ENCODE results near the gene SPEM1. TPM values are rescaled to one million over a fixed set of nuclear protein-coding genes. Genes with fewer than 3 reads are reported as not detected.

The SPEM1 gene
- total and polyA plus RNA-seq, 7 donors = 0.06 TPM; not detected in 6

Other genes with a start within 250 kb of the SPEM1 start
Only the 30 nearest of the 39 such genes appear.
- gene GABARAP, start 177.9 kb upstream of the SPEM1 start, total RNA-seq = 100 to 1,000 TPM; 447 to 492 (median 481) TPM
- gene GABARAP, start 177.9 kb upstream of the SPEM1 start, polyA plus RNA-seq = 100 to 1,000 TPM; 344 to 569 (median 510) TPM
- 100 to 1,000 TPM; 208 to 332 (median 254) TPM for gene CTDNEP1, start 168.6 kb upstream of the SPEM1 start, total RNA-seq
- 100 to 1,000 TPM; 171 to 281 (median 196) TPM for gene CTDNEP1, start 168.6 kb upstream of the SPEM1 start, polyA plus RNA-seq
- 10 to 100 TPM; 55.7 to 87.0 (median 74.8) TPM for gene ELP5, start 168.1 kb upstream of the SPEM1 start, total RNA-seq
- 100 to 1,000 TPM in 1 of 3 donors, 10 to 100 TPM in 2; 50.4 to 104 (median 86.0) TPM for gene ELP5, start 168.1 kb upstream of the SPEM1 start, polyA plus RNA-seq
- 1 to 10 TPM in 2 of 4 donors, under 1 TPM in 1, not detected in 1; 0.57 to 1.0 (median 1.0) TPM for gene CLDN7, start 157.8 kb upstream of the SPEM1 start, total RNA-seq
- gene CLDN7, start 157.8 kb upstream of the SPEM1 start, polyA plus RNA-seq = 1 to 10 TPM in 1 of 3 donors, under 1 TPM in 2; 0.48 to 1.1 (median 0.83) TPM
- 100 to 1,000 TPM in 3 of 4 donors, 10 to 100 TPM in 1; 50.9 to 257 (median 139) TPM for gene SLC2A4, start 138.6 kb upstream of the SPEM1 start, total RNA-seq
- 100 to 1,000 TPM in 1 of 3 donors, 10 to 100 TPM in 2; 19.4 to 127 (median 33.8) TPM for gene SLC2A4, start 138.6 kb upstream of the SPEM1 start, polyA plus RNA-seq
- 1 to 10 TPM in 1 of 4 donors, under 1 TPM in 3; 0.37 to 1.0 (median 0.75) TPM for gene YBX2, start 125.7 kb upstream of the SPEM1 start, total RNA-seq
- 1 to 10 TPM in 1 of 3 donors, under 1 TPM in 2; 0.14 to 1.8 (median 0.21) TPM for gene YBX2, start 125.7 kb upstream of the SPEM1 start, polyA plus RNA-seq
- 100 to 1,000 TPM; 293 to 730 (median 567) TPM for gene EIF5A, start 112.7 kb upstream of the SPEM1 start, total RNA-seq
- 1,000 to 10,000 TPM in 1 of 3 donors, 100 to 1,000 TPM in 2; 468 to 1,107 (median 518) TPM for gene EIF5A, start 112.7 kb upstream of the SPEM1 start, polyA plus RNA-seq
- gene GPS2, start 105.0 kb upstream of the SPEM1 start, total RNA-seq = 100 to 1,000 TPM in 1 of 4 donors, 10 to 100 TPM in 3; 71.8 to 101 (median 82.5) TPM
- 100 to 1,000 TPM; 139 to 197 (median 146) TPM for gene GPS2, start 105.0 kb upstream of the SPEM1 start, polyA plus RNA-seq
- 10 to 100 TPM; 24.0 to 53.8 (median 32.6) TPM for gene NEURL4, start 91.0 kb upstream of the SPEM1 start, total RNA-seq
- gene NEURL4, start 91.0 kb upstream of the SPEM1 start, polyA plus RNA-seq = 10 to 100 TPM; 20.7 to 38.7 (median 22.9) TPM
- gene ACAP1, start 83.8 kb upstream of the SPEM1 start, total RNA-seq = 10 to 100 TPM; 12.2 to 20.7 (median 15.7) TPM
- 10 to 100 TPM in 1 of 3 donors, 1 to 10 TPM in 2; 1.9 to 11.9 (median 2.4) TPM for gene ACAP1, start 83.8 kb upstream of the SPEM1 start, polyA plus RNA-seq
- gene KCTD11, start 68.2 kb upstream of the SPEM1 start, total RNA-seq = 1 to 10 TPM; 4.5 to 5.2 (median 5.1) TPM
- gene KCTD11, start 68.2 kb upstream of the SPEM1 start, polyA plus RNA-seq = 10 to 100 TPM in 1 of 3 donors, 1 to 10 TPM in 2; 2.9 to 13.2 (median 9.9) TPM
- not detected for gene TMEM95, start 65.2 kb upstream of the SPEM1 start, total RNA-seq
- gene TMEM95, start 65.2 kb upstream of the SPEM1 start, polyA plus RNA-seq = not detected
- under 1 TPM; 0.56 to 0.86 (median 0.78) TPM for gene TNK1, start 39.2 kb upstream of the SPEM1 start, total RNA-seq
- 1 to 10 TPM in 1 of 3 donors, under 1 TPM in 2; 0.57 to 1.7 (median 0.98) TPM for gene TNK1, start 39.2 kb upstream of the SPEM1 start, polyA plus RNA-seq
- 10 to 100 TPM; 13.9 to 16.2 (median 15.1) TPM for gene PLSCR3, start 25.8 kb upstream of the SPEM1 start, total RNA-seq
- gene PLSCR3, start 25.8 kb upstream of the SPEM1 start, polyA plus RNA-seq = 10 to 100 TPM; 16.6 to 20.5 (median 18.7) TPM
- 10 to 100 TPM; 47.1 to 80.4 (median 53.5) TPM for gene TMEM256, start 16.2 kb upstream of the SPEM1 start, total RNA-seq
- 10 to 100 TPM; 62.4 to 75.4 (median 69.7) TPM for gene TMEM256, start 16.2 kb upstream of the SPEM1 start, polyA plus RNA-seq
- gene NLGN2, start 12.5 kb upstream of the SPEM1 start, total RNA-seq = 10 to 100 TPM in 1 of 4 donors, 1 to 10 TPM in 3; 6.5 to 11.5 (median 7.4) TPM
- gene NLGN2, start 12.5 kb upstream of the SPEM1 start, polyA plus RNA-seq = 1 to 10 TPM; 2.8 to 3.1 (median 2.9) TPM
- not detected for gene SPEM2, start 5.3 kb downstream of the SPEM1 start, total RNA-seq
- under 1 TPM in 1 of 3 donors, not detected in 2; 0.03 TPM for gene SPEM2, start 5.3 kb downstream of the SPEM1 start, polyA plus RNA-seq
- gene SPEM3, start 8.5 kb downstream of the SPEM1 start, total RNA-seq = not detected
- gene SPEM3, start 8.5 kb downstream of the SPEM1 start, polyA plus RNA-seq = under 1 TPM in 1 of 3 donors, not detected in 2; 0.01 TPM
- gene TMEM102, start 15.1 kb downstream of the SPEM1 start, total RNA-seq = under 1 TPM; 0.41 to 0.95 (median 0.68) TPM
- gene TMEM102, start 15.1 kb downstream of the SPEM1 start, polyA plus RNA-seq = 1 to 10 TPM in 2 of 3 donors, under 1 TPM in 1; 0.84 to 3.2 (median 1.7) TPM
- gene FGF11, start 19.2 kb downstream of the SPEM1 start, total RNA-seq = 10 to 100 TPM in 3 of 4 donors, 1 to 10 TPM in 1; 2.7 to 21.1 (median 10.1) TPM
- 1 to 10 TPM; 2.0 to 4.4 (median 3.7) TPM for gene FGF11, start 19.2 kb downstream of the SPEM1 start, polyA plus RNA-seq
- 100 to 1,000 TPM; 107 to 190 (median 147) TPM for gene CHRNB1, start 24.7 kb downstream of the SPEM1 start, total RNA-seq
- gene CHRNB1, start 24.7 kb downstream of the SPEM1 start, polyA plus RNA-seq = 100 to 1,000 TPM in 1 of 3 donors, 10 to 100 TPM in 2; 73.0 to 118 (median 91.7) TPM
- gene ZBTB4, start 59.3 kb downstream of the SPEM1 start, total RNA-seq = 10 to 100 TPM; 29.3 to 43.2 (median 35.5) TPM
- gene ZBTB4, start 59.3 kb downstream of the SPEM1 start, polyA plus RNA-seq = 10 to 100 TPM; 10.3 to 20.2 (median 13.5) TPM
- gene SLC35G6, start 61.1 kb downstream of the SPEM1 start, total RNA-seq = not detected
- under 1 TPM in 1 of 3 donors, not detected in 2; 0.05 TPM for gene SLC35G6, start 61.1 kb downstream of the SPEM1 start, polyA plus RNA-seq
- 10 to 100 TPM; 42.7 to 74.3 (median 56.9) TPM for gene POLR2A, start 64.0 kb downstream of the SPEM1 start, total RNA-seq
- 10 to 100 TPM in 2 of 3 donors, 1 to 10 TPM in 1; 8.0 to 68.7 (median 15.0) TPM for gene POLR2A, start 64.0 kb downstream of the SPEM1 start, polyA plus RNA-seq
- 10 to 100 TPM; 14.3 to 23.4 (median 15.6) TPM for gene TNFSF12, start 128.7 kb downstream of the SPEM1 start, total RNA-seq
- 10 to 100 TPM; 10.2 to 18.9 (median 13.8) TPM for gene TNFSF12, start 128.7 kb downstream of the SPEM1 start, polyA plus RNA-seq
- 1 to 10 TPM; 4.0 to 5.4 (median 4.5) TPM for gene TNFSF13, start 138.4 kb downstream of the SPEM1 start, total RNA-seq
- 1 to 10 TPM; 2.8 to 4.3 (median 3.1) TPM for gene TNFSF13, start 138.4 kb downstream of the SPEM1 start, polyA plus RNA-seq
- gene SENP3, start 141.6 kb downstream of the SPEM1 start, total RNA-seq = 10 to 100 TPM; 24.0 to 40.7 (median 38.3) TPM
- 10 to 100 TPM; 44.1 to 90.5 (median 76.1) TPM for gene SENP3, start 141.6 kb downstream of the SPEM1 start, polyA plus RNA-seq
- gene CD68, start 159.3 kb downstream of the SPEM1 start, total RNA-seq = 10 to 100 TPM; 15.8 to 38.4 (median 26.4) TPM
- gene CD68, start 159.3 kb downstream of the SPEM1 start, polyA plus RNA-seq = 100 to 1,000 TPM in 1 of 3 donors, 10 to 100 TPM in 2; 16.5 to 298 (median 21.8) TPM
- gene MPDU1, start 163.5 kb downstream of the SPEM1 start, total RNA-seq = 10 to 100 TPM; 19.3 to 40.6 (median 34.1) TPM
- 100 to 1,000 TPM in 1 of 3 donors, 10 to 100 TPM in 2; 53.6 to 147 (median 77.8) TPM for gene MPDU1, start 163.5 kb downstream of the SPEM1 start, polyA plus RNA-seq
- gene SOX15, start 169.8 kb downstream of the SPEM1 start, total RNA-seq = under 1 TPM; 0.19 to 0.71 (median 0.28) TPM
- under 1 TPM; 0.11 to 0.20 (median 0.17) TPM for gene SOX15, start 169.8 kb downstream of the SPEM1 start, polyA plus RNA-seq